HG03558 (cell line): ENCODE results near the gene TIRAP.

Source experiments
- ATAC-seq: cut with Tn5 transposase; IDR thresholded peaks from one replicate; pipeline ENCODE4 v1.9.1; 2021; ENCODE audit warnings: moderate number of reproducible peaks; ENCODE audit not compliant: unreplicated experiment; ENCODE audit errors: extremely low read depth

The TIRAP gene

DNA sequence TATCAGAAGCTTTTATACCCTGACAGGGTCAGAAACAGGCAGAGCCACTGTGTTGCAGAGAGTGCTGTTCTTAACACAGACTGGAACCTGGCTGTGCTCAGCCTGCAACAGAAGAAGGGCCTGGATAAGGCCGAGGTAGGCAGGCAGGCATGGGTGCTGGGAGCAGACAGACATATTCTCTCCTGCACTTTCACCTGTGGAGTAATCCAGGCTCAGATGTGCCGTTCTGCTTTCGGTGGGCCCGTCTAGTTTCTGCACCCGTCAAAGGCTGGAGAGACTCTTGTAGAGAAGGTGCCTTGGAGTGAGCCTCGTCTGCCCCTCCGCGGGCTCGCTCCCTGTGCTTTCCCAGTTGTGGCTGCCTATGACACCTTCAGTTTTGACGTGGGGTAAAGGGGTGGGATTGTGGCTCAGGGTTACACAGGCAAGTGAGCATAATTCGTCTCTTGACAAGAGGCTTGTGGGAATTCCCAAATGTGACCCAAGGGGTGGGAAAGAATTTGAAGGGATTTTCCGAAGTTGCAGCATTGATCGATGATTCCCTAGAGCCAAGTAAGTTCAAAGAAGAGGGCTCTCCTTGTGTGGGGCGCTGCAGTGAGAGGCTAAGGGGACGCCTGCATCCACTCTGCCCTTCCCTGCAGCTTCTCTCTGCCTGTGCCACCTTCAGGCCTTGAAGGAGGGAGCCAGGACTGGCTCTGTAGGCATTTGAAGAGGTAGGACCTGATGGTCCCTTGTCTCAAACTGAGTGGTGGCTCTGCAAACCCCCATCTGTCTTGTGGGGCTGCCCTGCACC lies 56.4 kb downstream of the TIRAP start:
- no peak for ATAC-seq

GRCh38 chr11:126339863-126340434 lies 57.1 kb downstream of the TIRAP start:
- ATAC-seq, result no peak

DNA sequence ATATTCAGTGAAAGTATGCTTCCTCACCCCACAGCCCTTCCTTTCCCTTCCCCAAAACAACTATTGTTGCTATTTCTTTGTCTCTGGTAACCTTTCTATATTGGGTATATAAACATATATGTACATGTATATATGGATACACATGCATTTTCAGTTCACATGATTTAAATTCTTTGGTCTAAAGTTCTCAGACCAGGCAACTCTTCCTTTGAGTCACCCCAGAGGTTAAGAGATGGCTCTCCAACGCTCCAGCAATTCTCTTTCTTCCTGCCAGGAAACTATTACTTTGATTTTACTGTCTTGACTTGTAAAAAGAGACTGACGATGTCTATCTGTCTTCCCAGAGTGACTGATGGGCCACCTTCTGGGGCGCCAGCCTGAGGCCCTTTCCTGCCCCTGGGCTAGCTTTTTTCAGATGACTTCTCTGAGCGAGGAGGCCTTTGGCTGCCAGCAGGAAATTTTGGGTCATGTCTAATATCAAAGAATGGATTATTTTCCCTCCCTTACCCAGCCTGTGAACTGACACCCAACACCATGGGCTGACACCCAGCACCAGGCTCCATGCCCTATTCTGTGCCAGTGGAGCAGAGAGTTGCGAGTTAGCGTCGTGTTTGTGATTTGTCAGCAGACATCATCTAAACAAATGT lies 58.2 kb downstream of the TIRAP start:
- no peak for ATAC-seq

GRCh38 chr11:126341760-126342161 lies 58.9 kb downstream of the TIRAP start:
- ATAC-seq, result no peak

GRCh38 chr11:126343051-126343450 lies 60.2 kb downstream of the TIRAP start:
- ATAC-seq, result no peak
